Lower lobe of right lung (tissue), 2 donors: Measurements from ENCODE around the gene GPC3. TPM values are rescaled to one million over a fixed set of nuclear protein-coding genes. Genes with fewer than 3 reads are reported as not detected.

Source experiments
- ATAC-seq, 2 donors: fragments of 200-7000 bp; cut with Tn5 transposase; one replicate each; pipeline ENCODE4 v1.9.1; 2020 to 2022; ENCODE audit warnings: mild to moderate bottlenecking in 2 of 2, moderate library complexity in 2 of 2
- DNase-seq: peaks from one replicate; pipeline ENCODE4 v3.0.0-alpha.2; 2020
- H3K27ac ChIP-seq: fragments of 200-600 bp; one replicate; pipeline ENCODE4 v1.8.0; 2022
- H3K27me3 ChIP-seq: fragments of 200-600 bp; one replicate; pipeline ENCODE4 v1.8.0; 2022; ENCODE audit warnings: low read depth
- H3K36me3 ChIP-seq: fragments of 200-600 bp; one replicate; pipeline ENCODE4 v1.8.0; 2022; ENCODE audit warnings: mild to moderate bottlenecking
- H3K4me1 ChIP-seq: fragments of 200-600 bp; one replicate; pipeline ENCODE4 v1.8.0; 2022
- H3K4me3 ChIP-seq: fragments of 200-600 bp; one replicate; pipeline ENCODE4 v1.8.0; 2022; ENCODE audit warnings: mild to moderate bottlenecking
- H3K9me3 ChIP-seq: fragments of 200-600 bp; one replicate; pipeline ENCODE4 v1.8.0; 2022
- intact Hi-C: fragments of 100-400 bp; cut with DNase I; formaldehyde crosslinking; loops from one replicate; pipeline ENCODE4 v1.11.0; 2022
- total RNA-seq: library from RNA; stranded (reverse); fragmentation: NEBNext Ultra II Directional; extraction: Animal tissue kit (Norgen Biotek cat#: 25700); gene quantifications from one replicate; pipeline ENCODE4 v1.2.1, GENCODE V29; 2021
- TF ChIP-seq, protein P1 (sequence below): fragments of 200-600 bp; IDR thresholded peaks from one replicate; pipeline ENCODE4 v1.8.0; 2022; ENCODE audit warnings: antibody characterized with exemption, mild to moderate bottlenecking
- donor health status: DM: no; HTN: yes; CAD: no; lungs with severe emphysema.

The GPC3 gene
- total RNA-seq, 1 donor from 2014 or later: 50.2 TPM

DNA sequence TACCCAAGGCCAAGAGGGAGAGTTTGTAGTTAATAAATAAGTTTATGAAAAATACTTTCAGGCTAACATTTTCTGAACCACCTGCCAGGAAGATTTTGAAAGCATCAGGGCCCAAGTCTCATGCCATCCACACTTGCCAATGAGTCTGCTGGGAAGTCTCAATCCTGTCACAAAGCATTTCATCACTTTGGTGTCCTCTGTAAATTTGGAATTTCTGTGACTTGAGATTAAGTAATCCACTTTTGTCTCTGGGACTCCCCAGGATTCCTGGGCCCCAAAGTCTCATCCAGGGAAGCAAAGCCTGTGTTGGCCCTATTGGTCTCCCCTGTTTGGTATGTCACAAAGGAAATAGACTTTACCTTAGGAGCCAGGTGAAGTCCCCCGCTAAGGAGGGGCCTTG is 470.9 kb downstream of the GPC3 start:
- Histone ChIP-seq H3K4me1 (no peaks in the 10 kb centered on the region), H3K27ac (no peak overlapping the region), H3K27me3 (no peaks in the 10 kb centered on the region), H3K9me3 (no peaks in the 10 kb centered on the region), H3K4me3 (no peak overlapping the region), H3K36me3 (no peaks in the 10 kb centered on the region)
- intact Hi-C loops: no loop called here
- TF ChIP-seq, protein P1, sequence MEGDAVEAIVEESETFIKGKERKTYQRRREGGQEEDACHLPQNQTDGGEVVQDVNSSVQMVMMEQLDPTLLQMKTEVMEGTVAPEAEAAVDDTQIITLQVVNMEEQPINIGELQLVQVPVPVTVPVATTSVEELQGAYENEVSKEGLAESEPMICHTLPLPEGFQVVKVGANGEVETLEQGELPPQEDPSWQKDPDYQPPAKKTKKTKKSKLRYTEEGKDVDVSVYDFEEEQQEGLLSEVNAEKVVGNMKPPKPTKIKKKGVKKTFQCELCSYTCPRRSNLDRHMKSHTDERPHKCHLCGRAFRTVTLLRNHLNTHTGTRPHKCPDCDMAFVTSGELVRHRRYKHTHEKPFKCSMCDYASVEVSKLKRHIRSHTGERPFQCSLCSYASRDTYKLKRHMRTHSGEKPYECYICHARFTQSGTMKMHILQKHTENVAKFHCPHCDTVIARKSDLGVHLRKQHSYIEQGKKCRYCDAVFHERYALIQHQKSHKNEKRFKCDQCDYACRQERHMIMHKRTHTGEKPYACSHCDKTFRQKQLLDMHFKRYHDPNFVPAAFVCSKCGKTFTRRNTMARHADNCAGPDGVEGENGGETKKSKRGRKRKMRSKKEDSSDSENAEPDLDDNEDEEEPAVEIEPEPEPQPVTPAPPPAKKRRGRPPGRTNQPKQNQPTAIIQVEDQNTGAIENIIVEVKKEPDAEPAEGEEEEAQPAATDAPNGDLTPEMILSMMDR: no peak
- no peak for DNase-seq
- no peak for ATAC-seq

DNA sequence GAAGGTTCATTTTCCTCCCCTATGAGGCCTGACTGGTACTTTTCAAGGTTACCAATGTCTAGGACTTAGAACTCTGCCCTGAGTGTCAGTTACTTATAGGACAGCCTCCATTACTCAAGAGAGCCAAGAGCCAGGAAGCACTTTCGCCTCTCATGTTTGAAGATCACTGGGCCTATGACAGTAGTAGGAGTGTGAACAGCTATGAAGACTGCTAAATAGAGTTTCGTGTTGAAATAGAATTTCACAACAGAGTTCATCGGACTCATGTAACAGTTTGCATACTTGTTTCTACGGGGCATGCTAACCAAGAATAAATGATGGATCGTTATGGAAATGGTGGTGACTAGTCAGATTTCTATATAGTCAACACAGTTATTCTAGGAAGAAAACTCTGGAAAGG is 472.3 kb downstream of the GPC3 start:
- TF ChIP-seq, protein P1: no peak
- intact Hi-C loops: no loop called here
- H3K4me1 ChIP-seq: no peaks in the 10 kb centered on the region
- H3K27ac ChIP-seq: no peak overlapping the region
- ATAC-seq (peak in 1 of 2 donors; percentile 23), DNase-seq (no peak)
- H3K27me3 ChIP-seq: no peaks in the 10 kb centered on the region
- H3K4me3 ChIP-seq: no peak overlapping the region
- no peaks in the 10 kb centered on the region for H3K9me3 ChIP-seq
- no peaks in the 10 kb centered on the region for H3K36me3 ChIP-seq

DNA sequence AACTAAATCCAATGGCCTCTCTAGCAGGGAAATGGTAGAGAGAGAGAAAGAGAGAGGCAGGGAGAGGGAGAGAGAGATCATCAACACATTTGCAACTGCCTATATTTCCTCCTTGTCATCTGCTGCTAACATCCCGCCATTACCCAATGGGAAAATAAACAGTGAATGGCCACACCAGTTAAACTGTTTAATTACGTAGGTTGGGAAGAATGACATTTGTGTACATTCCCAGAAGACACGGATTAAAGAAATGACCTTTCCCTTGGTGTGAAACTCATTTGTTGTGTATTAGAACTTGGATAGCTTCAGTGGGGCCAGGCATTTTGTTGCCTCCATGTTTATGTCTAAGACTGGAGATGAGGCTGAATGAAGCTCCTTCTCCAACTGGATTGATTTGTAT is 474.4 kb downstream of the GPC3 start:
- Histone ChIP-seq H3K4me3 (no peak overlapping the region), H3K27ac (no peak overlapping the region), H3K4me1 (no peaks in the 10 kb centered on the region), H3K36me3 (no peaks in the 10 kb centered on the region), H3K27me3 (no peaks in the 10 kb centered on the region), H3K9me3 (no peaks in the 10 kb centered on the region)
- ATAC-seq: no peak
- intact Hi-C loops: no loop called here
- TF ChIP-seq, protein P1: no peak
- no peak for DNase-seq

- Histone ChIP-seq H3K27ac (no peak overlapping the region), H3K27me3 (no peaks in the 10 kb centered on the region), H3K9me3 (no peaks in the 10 kb centered on the region), H3K4me3 (no peak overlapping the region), H3K36me3 (no peaks in the 10 kb centered on the region), H3K4me1 (no peaks in the 10 kb centered on the region)
- ATAC-seq: no peak
- DNase-seq: no peak
- intact Hi-C loops: no loop called here
- TF ChIP-seq, protein P1: no peak
Measured at GRCh38 chrX:133497356-133497755, 488.0 kb downstream of the GPC3 start.

GRCh38 chrX:133495464-133496391 is 489.7 kb downstream of the GPC3 start:
- intact Hi-C loops: no loop called here
- peak in 1 of 2 donors; percentile 64 for ATAC-seq
- H3K4me3 ChIP-seq: no peak overlapping the region

More at GRCh38 chrX:133495464-133496391, 489.7 kb downstream of the GPC3 start:
- no peaks in the 10 kb centered on the region for H3K9me3 ChIP-seq
- no peaks in the 10 kb centered on the region for H3K36me3 ChIP-seq
- TF ChIP-seq, protein P1: no peak
- no peaks in the 10 kb centered on the region for H3K27me3 ChIP-seq
- no peaks in the 10 kb centered on the region for H3K4me1 ChIP-seq
- DNase-seq: no peak
- no peak overlapping the region for H3K27ac ChIP-seq
